Osteocyte (in vitro differentiated cells): Measurements from ENCODE around the gene RIPOR2. TPM values are rescaled to one million over a fixed set of nuclear protein-coding genes. Genes with fewer than 3 reads are reported as not detected.
A peak's percentile ranks its signal among the peaks of the same experiment; 100 is the strongest.

Experiments
- DNase-seq: peaks from one replicate; pipeline ENCODE4 v3.0.0; 2021; ENCODE audit warnings: mixed read lengths; ENCODE audit not compliant: unreplicated experiment; ENCODE audit errors: extremely low spot score
- H3K27ac Mint-ChIP-seq: one replicate; pipeline ENCODE4 v1.8.0; 2021; ENCODE audit warnings: mild to moderate bottlenecking, mixed read lengths; ENCODE audit not compliant: unreplicated experiment
- H3K27me3 Mint-ChIP-seq: one replicate; pipeline ENCODE4 v1.8.0; 2021; ENCODE audit warnings: mixed read lengths; ENCODE audit not compliant: unreplicated experiment
- H3K36me3 Mint-ChIP-seq: one replicate; pipeline ENCODE4 v1.8.0; 2021; ENCODE audit warnings: mixed read lengths; ENCODE audit not compliant: unreplicated experiment
- H3K4me1 Mint-ChIP-seq: one replicate; pipeline ENCODE4 v1.8.0; 2021; ENCODE audit warnings: mixed read lengths; ENCODE audit not compliant: unreplicated experiment
- H3K4me3 Mint-ChIP-seq: one replicate; pipeline ENCODE4 v1.8.0; 2021; ENCODE audit warnings: mild to moderate bottlenecking, moderate library complexity, mixed read lengths; ENCODE audit not compliant: unreplicated experiment
- H3K9me3 Mint-ChIP-seq: one replicate; pipeline ENCODE4 v1.8.0; 2021; ENCODE audit warnings: mixed read lengths; ENCODE audit not compliant: unreplicated experiment
- total RNA-seq: library from RNA; stranded (reverse); gene quantifications from 2 replicates; pipeline ENCODE4 v1.2.1, GENCODE V29; 2021
- TF ChIP-seq, protein P1 (sequence below): fragments of 200-600 bp; sonication (generic); IDR thresholded peaks from 2 replicates; pipeline ENCODE4 v1.5.0; 2021; ENCODE audit warnings: antibody characterized with exemption, mild to moderate bottlenecking, moderate library complexity

Gene RIPOR2
- total RNA-seq, 1 donor from 2014 or later: 6.3 TPM

DNA sequence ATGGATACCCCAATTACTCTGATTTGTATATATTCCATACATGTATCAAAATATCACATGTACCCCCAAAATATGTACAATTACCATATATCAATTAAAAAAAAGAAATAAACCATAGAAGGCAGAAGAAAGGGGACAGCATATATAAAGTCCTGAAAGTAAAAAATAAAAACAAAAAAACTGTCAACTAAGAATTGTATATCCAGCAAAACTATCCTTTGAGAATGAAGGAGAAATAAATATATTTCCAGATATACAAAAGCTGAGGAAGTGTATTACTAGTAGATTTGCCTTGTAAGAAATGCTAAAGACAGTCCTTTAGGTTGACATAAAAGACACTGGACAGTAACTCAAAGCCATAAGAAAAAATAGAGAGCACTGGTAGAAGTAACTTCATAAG lies 9.3 kb upstream of the RIPOR2 start:
- no peaks in the 10 kb centered on the region for H3K27me3 Mint-ChIP-seq
- H3K4me3 Mint-ChIP-seq: no peak overlapping the region
- no peaks in the 10 kb centered on the region for H3K4me1 Mint-ChIP-seq
- peaks cover 6% of the 10 kb centered on the region for H3K36me3 Mint-ChIP-seq
- H3K27ac Mint-ChIP-seq: no peak overlapping the region
- no peak for DNase-seq
- TF ChIP-seq, protein P1, sequence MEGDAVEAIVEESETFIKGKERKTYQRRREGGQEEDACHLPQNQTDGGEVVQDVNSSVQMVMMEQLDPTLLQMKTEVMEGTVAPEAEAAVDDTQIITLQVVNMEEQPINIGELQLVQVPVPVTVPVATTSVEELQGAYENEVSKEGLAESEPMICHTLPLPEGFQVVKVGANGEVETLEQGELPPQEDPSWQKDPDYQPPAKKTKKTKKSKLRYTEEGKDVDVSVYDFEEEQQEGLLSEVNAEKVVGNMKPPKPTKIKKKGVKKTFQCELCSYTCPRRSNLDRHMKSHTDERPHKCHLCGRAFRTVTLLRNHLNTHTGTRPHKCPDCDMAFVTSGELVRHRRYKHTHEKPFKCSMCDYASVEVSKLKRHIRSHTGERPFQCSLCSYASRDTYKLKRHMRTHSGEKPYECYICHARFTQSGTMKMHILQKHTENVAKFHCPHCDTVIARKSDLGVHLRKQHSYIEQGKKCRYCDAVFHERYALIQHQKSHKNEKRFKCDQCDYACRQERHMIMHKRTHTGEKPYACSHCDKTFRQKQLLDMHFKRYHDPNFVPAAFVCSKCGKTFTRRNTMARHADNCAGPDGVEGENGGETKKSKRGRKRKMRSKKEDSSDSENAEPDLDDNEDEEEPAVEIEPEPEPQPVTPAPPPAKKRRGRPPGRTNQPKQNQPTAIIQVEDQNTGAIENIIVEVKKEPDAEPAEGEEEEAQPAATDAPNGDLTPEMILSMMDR: no peak
- peaks cover 23% of the 10 kb centered on the region for H3K9me3 Mint-ChIP-seq

DNA sequence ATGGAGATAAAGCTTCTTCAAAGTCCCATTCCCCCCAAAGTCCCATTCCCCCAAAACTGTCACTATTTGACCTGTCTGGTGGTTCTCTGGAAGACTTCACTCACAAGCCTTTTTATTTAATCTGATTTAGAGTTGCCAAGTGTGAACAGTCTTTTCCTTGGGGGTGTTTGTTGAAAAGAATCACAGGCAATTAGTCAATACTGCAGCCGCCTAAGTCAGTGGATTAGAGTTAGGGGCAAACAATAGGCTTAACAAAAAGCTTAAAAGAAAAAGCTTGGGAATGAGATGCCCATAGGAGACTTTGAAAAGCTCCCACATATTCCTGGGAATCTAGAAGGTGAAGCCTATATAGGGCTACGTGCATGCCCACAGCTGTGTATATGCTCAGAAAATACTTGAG lies 8.0 kb upstream of the RIPOR2 start:
- Mint-ChIP-seq H3K27ac (no peak overlapping the region), H3K36me3 (peaks cover 6% of the 10 kb centered on the region), H3K4me3 (no peak overlapping the region), H3K27me3 (no peaks in the 10 kb centered on the region), H3K9me3 (peaks cover 23% of the 10 kb centered on the region), H3K4me1 (no peaks in the 10 kb centered on the region)
- TF ChIP-seq, protein P1: no peak
- no peak for DNase-seq

DNA sequence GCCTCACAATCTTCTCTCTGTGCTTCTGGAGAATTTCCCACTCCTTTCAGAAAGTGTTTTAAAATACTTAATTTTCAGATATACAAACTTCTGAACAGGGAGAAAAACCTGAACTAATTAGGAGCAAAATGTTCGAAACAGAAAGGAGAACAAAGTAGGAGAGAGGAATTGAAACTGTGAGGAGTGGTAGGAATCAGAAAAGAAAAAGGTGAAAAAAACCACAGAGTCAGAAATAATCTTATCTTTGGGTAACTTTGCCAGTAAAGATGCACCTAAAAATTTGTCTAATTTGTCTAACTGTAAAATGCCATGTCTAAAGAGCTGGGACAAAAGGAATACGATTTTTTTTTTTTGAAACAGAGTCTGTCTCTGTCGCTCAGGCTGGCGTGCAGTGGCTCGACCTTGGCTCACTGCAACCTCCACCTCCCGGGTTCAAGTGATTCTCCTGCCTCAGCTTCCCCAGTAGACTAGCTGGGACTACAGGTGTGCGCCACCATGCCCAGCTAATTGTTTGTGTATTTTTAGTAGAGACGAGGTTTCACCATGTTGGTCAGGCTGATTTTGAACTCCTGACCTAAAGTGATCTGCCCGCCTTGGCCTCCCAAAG lies 4.7 kb upstream of the RIPOR2 start:
- Mint-ChIP-seq H3K4me3 (no peak overlapping the region), H3K27me3 (no peaks in the 10 kb centered on the region)

DNA sequence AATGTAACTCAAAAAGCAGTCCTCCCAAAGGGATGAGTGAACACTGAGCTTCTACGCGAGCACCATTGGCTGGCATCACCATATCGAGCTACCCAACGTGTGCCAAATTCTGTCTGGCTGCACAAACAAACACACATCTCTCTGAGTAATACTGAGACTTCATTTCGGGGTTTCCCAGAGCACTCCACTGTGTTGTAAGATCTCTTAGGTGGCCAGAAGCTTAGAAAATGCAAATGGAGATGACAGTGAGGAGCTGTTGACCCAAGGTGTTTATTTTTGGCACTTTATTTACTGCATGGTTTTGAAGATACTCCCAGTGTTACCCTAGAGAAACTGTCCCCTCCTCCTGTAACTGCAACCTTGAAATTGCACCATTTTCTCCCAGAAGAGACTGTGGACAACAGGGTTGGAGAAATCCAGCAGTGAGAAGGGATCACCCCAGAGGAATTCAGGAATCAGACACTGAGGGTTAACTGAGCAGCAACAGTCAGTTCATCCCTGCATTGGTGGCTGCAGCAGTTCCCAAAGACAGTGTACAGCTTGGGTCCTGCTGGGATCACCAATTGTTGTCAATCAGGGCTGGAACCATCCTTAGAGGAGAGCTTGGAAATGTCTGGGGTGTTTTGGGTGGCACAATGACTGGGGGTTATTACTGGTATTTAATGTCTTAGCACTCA lies 1.0 kb upstream of the RIPOR2 start:
- Mint-ChIP-seq H3K27ac (no peak overlapping the region), H3K4me3 (no peak overlapping the region), H3K4me1 (peaks cover 22% of the 10 kb centered on the region), H3K9me3 (no peaks in the 10 kb centered on the region), H3K36me3 (no peaks in the 10 kb centered on the region), H3K27me3 (no peaks in the 10 kb centered on the region)
- no peak for DNase-seq
- TF ChIP-seq, protein P1: no peak

More for the DNA sequence above, 4.7 kb upstream of the RIPOR2 start:
- Mint-ChIP-seq H3K9me3 (peaks cover 13% of the 10 kb centered on the region), H3K4me1 (peaks cover 8% of the 10 kb centered on the region), H3K27ac (no peak overlapping the region), H3K36me3 (peaks cover 6% of the 10 kb centered on the region)
- TF ChIP-seq, protein P1: no peak
- DNase-seq: no peak

DNA sequence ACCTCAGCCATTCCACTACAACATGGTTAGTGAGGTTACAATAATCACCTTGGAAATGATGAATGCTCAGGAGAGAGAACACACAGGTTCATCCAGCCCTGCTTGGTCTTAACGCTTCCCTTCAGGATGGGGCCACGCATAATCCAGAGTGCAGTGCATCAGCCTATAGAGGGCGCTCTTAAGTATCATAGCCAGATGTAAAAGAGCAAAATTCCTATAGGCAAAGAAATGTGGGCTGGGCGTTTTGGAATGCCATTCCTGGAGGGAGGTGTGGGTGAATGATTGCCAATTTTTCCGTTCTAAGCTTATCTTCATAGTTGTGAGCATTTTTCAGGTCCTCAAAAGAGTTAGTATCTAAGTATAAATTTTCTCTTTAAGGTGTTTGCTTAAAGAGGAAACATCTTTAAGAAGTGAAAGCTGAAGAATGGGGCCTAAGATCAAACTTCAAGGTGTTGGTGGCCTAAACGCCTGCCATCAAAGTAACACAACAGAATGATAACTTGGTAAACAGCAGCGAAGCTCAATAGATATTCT lies 1.8 kb downstream of the RIPOR2 start:
- Mint-ChIP-seq H3K4me3 (no peak overlapping the region), H3K27ac (no peak overlapping the region), H3K36me3 (no peaks in the 10 kb centered on the region), H3K27me3 (no peaks in the 10 kb centered on the region), H3K4me1 (peaks cover 45% of the 10 kb centered on the region), H3K9me3 (no peaks in the 10 kb centered on the region)
- TF ChIP-seq, protein P1: peak; percentile 42
- DNase-seq: no peak
